ENCODE data around the gene SERBP1. TPM values are rescaled to one million over a fixed set of nuclear protein-coding genes. Genes with fewer than 3 reads are reported as not detected.

Gene SERBP1
- total RNA-seq, 1 experiment from 2014 or later: 230 TPM

DNA sequence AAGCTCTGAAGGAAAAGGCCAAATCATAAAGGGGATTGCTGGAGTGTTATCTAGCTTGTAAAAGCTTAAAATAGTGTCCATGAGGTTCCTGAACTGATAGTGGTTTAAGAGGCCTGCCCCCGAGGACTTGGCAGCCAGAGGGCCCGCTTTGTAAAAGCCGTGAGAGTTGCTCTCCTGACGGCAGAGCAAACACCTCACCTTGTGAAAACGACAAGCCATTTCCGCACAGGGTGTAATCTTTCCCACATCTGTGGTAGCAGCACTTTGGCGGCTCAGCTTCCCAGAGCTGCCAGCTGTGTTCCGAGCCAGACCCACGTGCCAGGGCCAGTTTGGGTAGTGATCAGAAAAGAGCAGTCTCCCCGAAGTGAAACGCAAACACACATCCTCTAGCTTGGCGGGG lies 37.0 kb downstream of the SERBP1 start:
- H3K27me3 ChIP-seq (ENCODE audit: control insufficient read depth, insufficient read depth, low read length): no peaks in the 10 kb centered on the region
- no peak overlapping the region for H3K27ac ChIP-seq (ENCODE audit: low read length)
- BruUV-seq (replicated peaks): no TSS peak
- H3K4me1 ChIP-seq (ENCODE audit: control insufficient read depth, insufficient read depth, low read length): no peaks in the 10 kb centered on the region
- ChIA-PET CTCF (no interaction called here), POLR2A (no interaction called here)
- DNase-seq (ENCODE audit: low read depth, low spot score) (no peak), ATAC-seq (no peak)
- no peak overlapping the region for H3K4me3 ChIP-seq (ENCODE audit: low read depth in 2 of 2, low read length in 2 of 2)
- TF ChIP-seq, protein P1, sequence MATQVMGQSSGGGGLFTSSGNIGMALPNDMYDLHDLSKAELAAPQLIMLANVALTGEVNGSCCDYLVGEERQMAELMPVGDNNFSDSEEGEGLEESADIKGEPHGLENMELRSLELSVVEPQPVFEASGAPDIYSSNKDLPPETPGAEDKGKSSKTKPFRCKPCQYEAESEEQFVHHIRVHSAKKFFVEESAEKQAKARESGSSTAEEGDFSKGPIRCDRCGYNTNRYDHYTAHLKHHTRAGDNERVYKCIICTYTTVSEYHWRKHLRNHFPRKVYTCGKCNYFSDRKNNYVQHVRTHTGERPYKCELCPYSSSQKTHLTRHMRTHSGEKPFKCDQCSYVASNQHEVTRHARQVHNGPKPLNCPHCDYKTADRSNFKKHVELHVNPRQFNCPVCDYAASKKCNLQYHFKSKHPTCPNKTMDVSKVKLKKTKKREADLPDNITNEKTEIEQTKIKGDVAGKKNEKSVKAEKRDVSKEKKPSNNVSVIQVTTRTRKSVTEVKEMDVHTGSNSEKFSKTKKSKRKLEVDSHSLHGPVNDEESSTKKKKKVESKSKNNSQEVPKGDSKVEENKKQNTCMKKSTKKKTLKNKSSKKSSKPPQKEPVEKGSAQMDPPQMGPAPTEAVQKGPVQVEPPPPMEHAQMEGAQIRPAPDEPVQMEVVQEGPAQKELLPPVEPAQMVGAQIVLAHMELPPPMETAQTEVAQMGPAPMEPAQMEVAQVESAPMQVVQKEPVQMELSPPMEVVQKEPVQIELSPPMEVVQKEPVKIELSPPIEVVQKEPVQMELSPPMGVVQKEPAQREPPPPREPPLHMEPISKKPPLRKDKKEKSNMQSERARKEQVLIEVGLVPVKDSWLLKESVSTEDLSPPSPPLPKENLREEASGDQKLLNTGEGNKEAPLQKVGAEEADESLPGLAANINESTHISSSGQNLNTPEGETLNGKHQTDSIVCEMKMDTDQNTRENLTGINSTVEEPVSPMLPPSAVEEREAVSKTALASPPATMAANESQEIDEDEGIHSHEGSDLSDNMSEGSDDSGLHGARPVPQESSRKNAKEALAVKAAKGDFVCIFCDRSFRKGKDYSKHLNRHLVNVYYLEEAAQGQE (IDR thresholded peaks at IDR 0.05; ENCODE audit: insufficient read depth in 1 of 2, low read depth in 2 of 2, low read length in 1 of 2): no peak
- H3K9me3 ChIP-seq (ENCODE audit: control insufficient read depth, insufficient read depth, low read depth, low read length): no peaks in the 10 kb centered on the region
- in situ Hi-C loops (cut with HindIII; ENCODE audit: low pct_unique_long_range_greater_than_20kb, low sequenced_read_pairs) (no loop called here), intact Hi-C loops (cut with micrococcal nuclease; ENCODE audit: unreplicated experiment) (no loop called here)
- H3K36me3 ChIP-seq (ENCODE audit: control insufficient read depth, insufficient read depth, low read length): no peaks in the 10 kb centered on the region

DNA sequence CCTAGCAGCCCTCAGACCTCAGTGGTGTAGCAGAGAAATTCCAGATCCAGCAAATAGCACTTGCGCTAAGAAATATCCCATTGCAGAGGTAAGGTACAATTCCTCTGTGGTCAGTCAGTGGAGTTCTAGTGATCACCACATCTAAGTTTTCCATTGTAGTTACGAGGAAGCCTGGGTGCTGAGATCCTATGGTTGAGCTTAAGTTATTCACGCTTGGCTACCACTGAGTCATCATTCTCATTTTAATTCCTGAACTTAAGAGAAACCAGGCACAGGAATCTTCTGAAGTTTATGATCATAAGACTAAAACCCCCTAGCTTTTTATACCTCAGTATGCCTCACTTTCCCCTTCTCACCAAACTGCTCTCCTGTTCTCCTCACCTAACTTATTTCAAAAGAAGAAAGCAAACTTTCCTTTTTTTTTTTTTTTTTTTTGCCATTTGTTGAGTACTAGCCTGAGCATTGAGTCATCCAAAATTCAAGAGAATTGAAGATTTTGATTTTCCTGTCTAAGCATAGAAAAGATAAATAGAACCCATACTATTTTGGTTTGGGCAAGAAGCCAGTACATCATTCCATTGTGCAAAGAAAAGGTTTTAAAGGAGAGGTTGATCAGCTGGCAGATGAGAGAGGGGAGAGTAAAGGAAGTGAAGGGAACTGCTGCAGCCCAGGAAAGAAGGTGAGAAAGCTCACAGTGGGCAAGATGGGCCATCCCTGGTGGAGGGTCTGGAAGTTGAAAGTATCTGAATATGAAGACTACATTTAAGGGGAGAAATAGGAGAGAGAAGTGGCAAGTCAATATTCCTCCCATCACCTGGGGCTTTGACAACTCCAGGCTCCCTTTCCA lies 39.9 kb downstream of the SERBP1 start:
- no peak for ATAC-seq
- in situ Hi-C loops (cut with HindIII; ENCODE audit: low pct_unique_long_range_greater_than_20kb, low sequenced_read_pairs) (no loop called here), intact Hi-C loops (cut with micrococcal nuclease; ENCODE audit: unreplicated experiment) (no loop called here)
- H3K9me3 ChIP-seq (ENCODE audit: control insufficient read depth, insufficient read depth, low read depth, low read length): no peaks in the 10 kb centered on the region
- ChIA-PET POLR2A (no interaction called here), CTCF (no interaction called here)
- no peak overlapping the region for H3K4me3 ChIP-seq (ENCODE audit: low read depth in 2 of 2, low read length in 2 of 2)
- H3K4me1 ChIP-seq (ENCODE audit: control insufficient read depth, insufficient read depth, low read length): no peaks in the 10 kb centered on the region
- TF ChIP-seq TCF7L2 (IDR thresholded peaks at IDR 0.05; ENCODE audit: low read depth, low read length): no peak
- TF ChIP-seq, protein P1 (IDR thresholded peaks at IDR 0.05; ENCODE audit: insufficient read depth in 1 of 2, low read depth in 2 of 2, low read length in 1 of 2): no peak
- no peak for DNase-seq (ENCODE audit: low read depth, low spot score)
- H3K27me3 ChIP-seq (ENCODE audit: control insufficient read depth, insufficient read depth, low read length): no peaks in the 10 kb centered on the region
- no peaks in the 10 kb centered on the region for H3K36me3 ChIP-seq (ENCODE audit: control insufficient read depth, insufficient read depth, low read length)
- no peak overlapping the region for H3K27ac ChIP-seq (ENCODE audit: low read length)
- BruUV-seq (replicated peaks): no TSS peak

DNA sequence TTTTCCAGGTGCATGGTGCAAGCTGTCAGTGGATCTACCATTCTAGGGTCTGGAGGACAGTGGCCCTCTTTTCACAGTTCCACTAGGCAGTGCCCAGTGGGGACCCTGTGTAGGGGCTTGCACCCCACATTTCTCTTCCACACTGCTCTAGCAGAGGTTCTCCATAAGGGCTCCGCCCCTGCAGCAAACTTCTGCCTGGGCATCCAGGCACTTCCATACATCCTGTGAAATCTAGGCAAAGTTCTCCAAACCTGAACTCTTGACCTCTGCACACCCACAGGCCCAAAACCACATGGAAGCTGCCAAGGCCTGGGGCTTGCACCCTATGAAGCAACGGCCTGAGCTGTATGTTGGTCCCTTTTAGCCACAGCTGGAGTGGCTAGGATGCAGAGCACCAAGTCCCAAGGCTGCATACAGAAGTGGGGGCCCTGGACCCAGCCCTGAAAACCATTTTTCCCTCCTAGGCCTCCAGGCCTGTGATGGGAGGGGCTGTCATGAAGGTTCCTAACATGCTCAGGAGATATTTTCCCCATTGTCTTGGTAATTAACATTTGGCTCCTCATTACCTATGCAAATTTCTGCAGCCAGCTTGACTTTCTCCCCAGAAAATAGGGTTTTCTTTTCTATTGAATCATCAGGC lies 46.1 kb downstream of the SERBP1 start:
- Histone ChIP-seq H3K4me3 (ENCODE audit: low read depth in 2 of 2, low read length in 2 of 2) (no peak overlapping the region), H3K36me3 (ENCODE audit: control insufficient read depth, insufficient read depth, low read length) (no peaks in the 10 kb centered on the region; the same call in 1 of the 2 replicates), H3K4me1 (ENCODE audit: control insufficient read depth, insufficient read depth, low read length) (no peaks in the 10 kb centered on the region), H3K27me3 (ENCODE audit: control insufficient read depth, insufficient read depth, low read length) (no peaks in the 10 kb centered on the region), H3K9me3 (ENCODE audit: control insufficient read depth, insufficient read depth, low read depth, low read length) (no peaks in the 10 kb centered on the region), H3K27ac (ENCODE audit: low read length) (no peak overlapping the region)
- CTCF ChIA-PET: no interaction called here
- POLR2A ChIA-PET: no interaction called here
- in situ Hi-C loops (cut with HindIII; ENCODE audit: low pct_unique_long_range_greater_than_20kb, low sequenced_read_pairs) (no loop called here), intact Hi-C loops (cut with micrococcal nuclease; ENCODE audit: unreplicated experiment) (no loop called here)
- DNase-seq (ENCODE audit: low read depth, low spot score) (no peak), ATAC-seq (no peak)
- BruUV-seq (replicated peaks): no TSS peak
- TF ChIP-seq, protein P1 (IDR thresholded peaks at IDR 0.05; ENCODE audit: insufficient read depth in 1 of 2, low read depth in 2 of 2, low read length in 1 of 2): no peak
- TF ChIP-seq, protein P2, sequence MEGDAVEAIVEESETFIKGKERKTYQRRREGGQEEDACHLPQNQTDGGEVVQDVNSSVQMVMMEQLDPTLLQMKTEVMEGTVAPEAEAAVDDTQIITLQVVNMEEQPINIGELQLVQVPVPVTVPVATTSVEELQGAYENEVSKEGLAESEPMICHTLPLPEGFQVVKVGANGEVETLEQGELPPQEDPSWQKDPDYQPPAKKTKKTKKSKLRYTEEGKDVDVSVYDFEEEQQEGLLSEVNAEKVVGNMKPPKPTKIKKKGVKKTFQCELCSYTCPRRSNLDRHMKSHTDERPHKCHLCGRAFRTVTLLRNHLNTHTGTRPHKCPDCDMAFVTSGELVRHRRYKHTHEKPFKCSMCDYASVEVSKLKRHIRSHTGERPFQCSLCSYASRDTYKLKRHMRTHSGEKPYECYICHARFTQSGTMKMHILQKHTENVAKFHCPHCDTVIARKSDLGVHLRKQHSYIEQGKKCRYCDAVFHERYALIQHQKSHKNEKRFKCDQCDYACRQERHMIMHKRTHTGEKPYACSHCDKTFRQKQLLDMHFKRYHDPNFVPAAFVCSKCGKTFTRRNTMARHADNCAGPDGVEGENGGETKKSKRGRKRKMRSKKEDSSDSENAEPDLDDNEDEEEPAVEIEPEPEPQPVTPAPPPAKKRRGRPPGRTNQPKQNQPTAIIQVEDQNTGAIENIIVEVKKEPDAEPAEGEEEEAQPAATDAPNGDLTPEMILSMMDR (IDR thresholded peaks at IDR 0.05): no peak
- TF ChIP-seq POLR2AphosphoS5 (IDR thresholded peaks at IDR 0.05; ENCODE audit: low read depth, low read length) (no peak), TCF7L2 (IDR thresholded peaks at IDR 0.05; ENCODE audit: low read depth, low read length) (no peak), SIN3A (IDR thresholded peaks at IDR 0.05; ENCODE audit: borderline replicate concordance, insufficient read depth, low read depth, low read length) (no peak)

Measured in Panc1 (cell line).